Erythroblast (primary cell): ENCODE results near the gene ZC3H12D.

Experiments used
- DNase-seq, 2 experiments: peaks; one replicate each; lab custom pipeline; 2025; lab: John Stamatoyannopoulos, UW
- GATA1 ChIP-seq: IDR thresholded peaks from 2 replicates; pipeline ENCODE4 v1.6.1; 2011; ENCODE audit warnings: low read depth, mild to moderate bottlenecking, control low read depth, low read length, moderate library complexity
- POLR2A ChIP-seq: IDR thresholded peaks from 2 replicates; pipeline ENCODE4 v1.6.1; 2011; ENCODE audit warnings: mild to moderate bottlenecking, low read length

ZC3H12D gene

GRCh38 chr6:149435919-149436586, 48.8 kb downstream of the ZC3H12D start:
- TF ChIP-seq GATA1 = no peak
- no peak for TF ChIP-seq POLR2A
- DNase-seq = no peak

GRCh38 chr6:149433881-149434280, 50.9 kb downstream of the ZC3H12D start:
- TF ChIP-seq GATA1 = no peak
- DNase-seq = no peak

GRCh38 chr6:149433405-149433804, 51.4 kb downstream of the ZC3H12D start:
- TF ChIP-seq POLR2A (no peak), GATA1 (no peak)
- no peak for DNase-seq

DNA sequence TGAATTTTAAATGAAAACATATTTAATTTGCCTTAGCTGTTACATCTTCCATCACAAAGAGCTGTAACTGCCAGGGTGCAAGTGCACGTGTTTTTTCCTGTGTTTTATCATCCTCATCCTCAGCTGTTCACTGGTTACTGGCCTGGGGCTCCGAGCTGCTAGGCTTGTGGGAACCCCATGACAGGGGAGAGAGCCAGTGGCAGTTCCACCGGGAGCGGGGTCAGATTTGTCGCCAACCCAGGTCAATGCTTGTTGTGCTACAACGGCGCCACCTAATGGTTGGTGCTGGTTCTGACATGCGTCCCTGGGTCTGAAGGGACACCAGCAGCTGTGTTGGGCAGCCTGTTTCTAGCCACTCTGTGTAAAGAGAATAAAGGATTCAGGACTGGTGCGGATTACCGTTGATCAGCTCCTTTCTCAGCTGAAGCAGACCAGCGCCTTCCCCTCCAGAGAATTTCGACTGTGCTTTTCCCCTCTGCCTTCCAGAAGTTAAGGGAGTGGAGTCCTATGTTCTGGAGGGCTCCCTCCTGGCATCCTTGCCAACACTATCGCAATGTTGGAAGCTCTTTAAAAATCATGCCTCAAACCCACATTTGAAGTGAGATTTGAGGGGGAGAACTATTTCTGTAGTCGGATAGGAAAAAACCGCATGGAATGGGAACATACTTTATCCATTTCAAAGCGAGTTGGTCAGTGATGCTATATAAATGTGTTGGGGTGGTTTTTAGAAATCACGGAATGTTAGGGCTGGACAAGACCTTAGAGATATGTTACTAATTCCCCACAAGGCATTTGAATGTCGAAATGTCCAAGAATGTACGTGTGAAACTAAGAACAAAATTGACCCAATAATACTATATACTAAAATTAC, 52.7 kb downstream of the ZC3H12D start:
- DNase-seq = peak; percentile 80 to 90
- TF ChIP-seq GATA1 (no peak), POLR2A (no peak)

DNA sequence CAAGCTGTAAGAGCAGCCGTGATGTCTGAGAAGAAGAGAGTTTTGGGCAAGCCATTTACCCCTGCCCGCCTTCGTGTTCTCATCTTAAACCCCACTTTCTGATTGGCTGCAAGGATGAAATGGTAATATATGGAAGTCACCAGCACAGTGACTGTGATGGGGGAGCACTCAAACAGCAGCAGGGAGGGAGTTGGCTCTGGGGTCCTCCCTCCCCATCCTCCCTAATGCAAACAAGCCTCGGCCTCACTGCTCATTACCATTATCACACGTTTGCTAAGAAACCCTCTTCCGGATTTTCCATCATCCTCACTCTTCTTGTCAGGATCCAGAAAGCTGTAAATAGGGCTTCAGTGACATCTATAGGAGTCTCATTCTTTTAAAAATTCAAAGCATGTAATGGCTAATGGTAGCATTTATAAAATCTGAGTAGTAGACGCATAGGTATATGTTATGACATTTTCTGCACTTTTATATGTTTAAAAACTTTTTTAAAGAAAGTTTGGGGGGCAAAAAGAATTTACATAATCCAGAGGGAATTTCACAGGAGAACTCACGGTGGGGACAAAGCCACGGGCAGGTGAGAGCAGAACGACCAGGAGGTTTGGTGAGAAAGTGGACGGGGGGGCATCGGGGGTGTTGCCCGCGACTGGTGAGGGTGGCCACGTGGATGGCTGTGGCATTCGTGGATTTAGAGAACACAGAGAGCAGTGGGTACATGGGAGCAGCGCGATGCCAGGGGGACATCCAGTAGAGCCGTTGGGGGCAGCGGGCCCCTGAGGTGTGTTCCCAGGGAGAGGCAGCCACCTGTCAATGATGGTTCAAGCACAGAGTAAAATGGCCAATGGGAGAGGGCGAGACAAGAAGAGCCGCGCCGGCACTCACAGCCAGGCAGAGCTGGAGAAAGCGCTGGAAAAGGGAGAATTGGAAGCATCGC, 55.1 kb downstream of the ZC3H12D start:
- no peak for TF ChIP-seq POLR2A
- no peak for TF ChIP-seq GATA1

DNA sequence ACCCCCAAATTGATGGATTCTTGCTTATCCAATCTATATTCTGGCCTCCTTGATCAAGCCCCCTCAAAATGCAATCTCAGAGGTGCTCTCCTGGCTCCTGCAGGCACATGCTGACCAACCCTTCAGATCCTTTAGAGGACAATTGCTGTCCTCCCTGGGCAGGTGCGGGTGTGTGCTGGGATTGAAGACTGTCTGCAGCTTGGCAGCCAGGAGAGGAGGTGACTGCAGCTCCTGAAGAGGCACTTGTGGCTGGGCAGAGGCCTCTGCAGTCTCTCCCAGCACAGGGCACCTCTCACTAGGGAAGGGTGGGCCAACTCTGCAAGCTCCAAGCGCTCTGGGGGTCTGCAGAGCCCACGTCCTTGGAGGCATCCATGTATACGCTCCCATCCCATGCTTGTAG, 56.2 kb downstream of the ZC3H12D start:
- no peak for TF ChIP-seq GATA1
- no peak for TF ChIP-seq POLR2A
- no peak for DNase-seq

More for the DNA sequence above, 55.1 kb downstream of the ZC3H12D start:
- DNase-seq = no peak

- TF ChIP-seq GATA1 (no peak), POLR2A (no peak)
- no peak for DNase-seq
These were observed 59.1 kb downstream of the ZC3H12D start for GRCh38 chr6:149425754-149426153.

GRCh38 chr6:149425224-149425623, 59.6 kb downstream of the ZC3H12D start:
- DNase-seq = no peak
- TF ChIP-seq POLR2A (no peak), GATA1 (no peak)

GRCh38 chr6:149423964-149424440, 60.8 kb downstream of the ZC3H12D start:
- TF ChIP-seq POLR2A = no peak
- no peak for TF ChIP-seq GATA1
- DNase-seq = no peak

- DNase-seq = no peak
- TF ChIP-seq POLR2A (no peak), GATA1 (no peak)
These were observed 62.2 kb downstream of the ZC3H12D start for GRCh38 chr6:149422581-149422980.

- DNase-seq = no peak
- TF ChIP-seq POLR2A (no peak), GATA1 (no peak)
These were observed 63.7 kb downstream of the ZC3H12D start for GRCh38 chr6:149421132-149421531.

DNA sequence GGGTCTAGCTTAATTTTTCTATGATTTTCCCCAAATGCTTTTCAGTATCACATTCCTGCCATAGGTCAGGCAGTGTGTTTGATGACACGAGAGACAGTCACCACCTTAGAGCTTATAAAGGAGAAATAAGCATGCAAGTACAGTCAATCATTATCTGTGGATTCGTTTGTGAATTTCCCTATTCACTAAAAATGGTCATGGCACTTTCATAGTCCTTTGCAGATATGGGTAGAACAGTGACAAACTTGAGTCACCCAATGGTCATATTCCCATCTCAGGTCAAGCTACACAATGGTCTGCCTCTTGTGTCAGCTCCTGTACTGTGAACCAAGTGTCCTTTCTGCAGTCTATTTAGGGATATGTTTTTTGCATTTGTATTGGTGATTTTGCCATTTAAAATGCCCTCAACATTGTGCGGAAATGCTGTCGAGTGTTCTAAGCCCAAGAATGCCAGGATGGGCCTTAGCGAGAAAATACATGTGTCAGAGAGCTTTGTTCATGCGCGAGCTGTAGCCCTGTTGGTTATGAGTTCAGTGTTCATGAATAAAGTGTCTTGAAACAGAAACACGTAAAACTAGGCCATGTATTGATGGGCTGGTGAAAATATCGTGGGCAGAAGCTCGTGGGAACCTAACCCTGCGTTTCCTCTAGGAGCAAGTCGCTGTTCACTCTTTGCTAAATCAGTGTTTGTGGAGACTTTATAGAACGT, 65.0 kb downstream of the ZC3H12D start:
- TF ChIP-seq GATA1 = no peak
- no peak for TF ChIP-seq POLR2A

GRCh38 chr6:149414821-149415220, 70.0 kb downstream of the ZC3H12D start:
- TF ChIP-seq POLR2A (no peak), GATA1 (no peak)
- DNase-seq = no peak

More for the DNA sequence above, 65.0 kb downstream of the ZC3H12D start:
- DNase-seq = no peak
